C4-2B (cell line): ENCODE measurements around the gene DDX28.
"Not testable (repeated sequence)": the region's sequence is repeated elsewhere in the genome, so short reads cannot be mapped to it uniquely, and the experiment has no call there.

Source experiments
- H3K27ac ChIP-seq: fragments of 450-650 bp; 2 replicates; pipeline ENCODE4 v1.5.1; 2017
- CTCF ChIP-seq: fragments of 450-650 bp; conservative IDR thresholded peaks from 2 replicates; pipeline ENCODE4 v1.5.1; 2017; ENCODE audit warnings: mild to moderate bottlenecking
- ZFX ChIP-seq: fragments of 450-650 bp; IDR thresholded peaks from 2 replicates; pipeline ENCODE4 v1.6.1; 2017

The DDX28 gene

GRCh38 chr16:68035227-68035626 lies 12.2 kb upstream of the DDX28 start:
- no peak for TF ChIP-seq ZFX
- no peak for TF ChIP-seq CTCF
- H3K27ac ChIP-seq: no peak overlapping the region

- no peak for TF ChIP-seq CTCF
- TF ChIP-seq ZFX: no peak
- H3K27ac ChIP-seq: no peak overlapping the region
These were observed 10.1 kb upstream of the DDX28 start for GRCh38 chr16:68033101-68033500.

GRCh38 chr16:68031951-68032350 lies 8.9 kb upstream of the DDX28 start:
- TF ChIP-seq ZFX (no peak), CTCF (no peak)
- no peak overlapping the region for H3K27ac ChIP-seq

DNA sequence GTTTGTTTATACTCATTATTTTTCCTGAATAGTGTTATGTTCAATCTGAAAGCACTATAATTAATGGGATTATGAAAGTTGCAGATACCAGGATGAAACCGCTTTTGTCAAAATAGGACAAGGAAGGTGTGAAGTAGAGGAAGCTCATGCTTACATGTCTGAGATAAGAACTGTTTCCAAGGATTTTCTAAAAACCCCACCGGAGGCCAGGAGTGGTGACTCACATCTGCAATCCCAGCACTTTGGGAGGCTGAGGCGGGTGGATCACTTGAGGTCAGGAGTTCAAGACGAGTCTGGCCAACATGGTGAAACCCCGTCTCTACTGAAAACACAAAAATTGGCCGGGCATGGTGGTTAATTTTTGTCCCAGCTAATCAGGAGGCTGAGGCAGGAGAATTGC lies 7.1 kb upstream of the DDX28 start:
- H3K27ac ChIP-seq: not testable (repeated sequence)

- H3K27ac ChIP-seq: no peak overlapping the region
- TF ChIP-seq ZFX: no peak
- no peak for TF ChIP-seq CTCF
These were observed 6.0 kb upstream of the DDX28 start for GRCh38 chr16:68028996-68029395.

GRCh38 chr16:68022278-68022727 lies 729 bp downstream of the DDX28 start:
- TF ChIP-seq ZFX (no peak), CTCF (no peak)
- peak overlapping the region; percentile 94 for H3K27ac ChIP-seq

DNA sequence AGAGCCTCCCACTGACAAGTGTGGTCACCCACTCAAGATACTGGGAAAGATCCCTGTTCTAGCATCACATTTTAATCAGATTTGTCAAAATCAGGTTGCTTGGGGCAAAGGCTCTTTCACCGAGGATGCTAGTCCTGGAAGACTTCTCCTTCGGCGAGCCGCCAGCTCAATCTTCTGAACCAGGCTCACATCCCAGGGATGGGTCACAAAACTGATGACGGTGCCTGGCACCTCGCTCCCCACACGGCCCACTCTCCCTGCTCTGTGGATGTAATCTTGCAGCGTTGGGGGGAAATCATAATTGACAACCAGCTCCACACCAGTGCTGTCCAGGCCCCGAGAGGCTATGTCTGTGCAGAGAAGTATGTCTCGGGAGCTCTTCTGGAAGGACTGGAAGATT lies 1.5 kb downstream of the DDX28 start:
- TF ChIP-seq ZFX: no peak
- no peak overlapping the region for H3K27ac ChIP-seq

DNA sequence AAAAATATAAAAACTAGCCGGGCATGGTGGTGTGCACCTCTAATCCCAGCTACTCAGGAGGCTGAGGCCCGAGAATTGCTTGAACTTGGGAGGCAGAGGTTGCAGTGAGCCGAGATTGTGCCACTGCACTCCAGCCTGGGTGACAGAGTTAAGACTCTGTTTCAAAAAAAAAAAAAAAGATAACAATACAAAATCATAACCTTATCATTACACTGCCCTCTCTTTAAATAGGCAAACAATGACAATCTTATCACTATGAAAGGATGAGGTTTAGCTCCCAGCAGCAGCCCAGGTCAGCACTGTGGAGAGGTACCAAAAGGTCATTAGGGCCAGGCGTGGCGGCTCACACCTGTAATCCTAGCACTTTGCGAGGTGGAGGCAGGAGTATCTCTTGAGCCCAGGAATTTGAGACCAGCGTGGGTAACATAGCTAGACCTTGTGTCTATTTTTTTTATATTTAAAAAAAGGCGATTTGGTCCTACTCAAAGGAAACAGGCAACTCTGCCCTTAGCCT lies 3.8 kb downstream of the DDX28 start:
- TF ChIP-seq CTCF: no peak
- no peak for TF ChIP-seq ZFX
- H3K27ac ChIP-seq: no peak overlapping the region

- TF ChIP-seq CTCF: no peak
- no peak for TF ChIP-seq ZFX
- no peak within 1 kb of the TSS for H3K27ac ChIP-seq
These were observed 7.4 kb downstream of the DDX28 start, which contains the start of gene DPEP2NB for GRCh38 chr16:68015681-68016080. TSS of gene DPEP2NB (minus strand) at chr16:68015911. CDS start at chr16:68015770, 141 bp downstream.
